COR-L47 (cell line): ENCODE results near the gene NKAIN2.
A peak's percentile ranks its signal among the peaks of the same experiment; 100 is the strongest.

Experiments used
- DNase-seq: peaks from one replicate; lab custom pipeline; 2025; lab: John Stamatoyannopoulos, UW

The NKAIN2 gene

DNA sequence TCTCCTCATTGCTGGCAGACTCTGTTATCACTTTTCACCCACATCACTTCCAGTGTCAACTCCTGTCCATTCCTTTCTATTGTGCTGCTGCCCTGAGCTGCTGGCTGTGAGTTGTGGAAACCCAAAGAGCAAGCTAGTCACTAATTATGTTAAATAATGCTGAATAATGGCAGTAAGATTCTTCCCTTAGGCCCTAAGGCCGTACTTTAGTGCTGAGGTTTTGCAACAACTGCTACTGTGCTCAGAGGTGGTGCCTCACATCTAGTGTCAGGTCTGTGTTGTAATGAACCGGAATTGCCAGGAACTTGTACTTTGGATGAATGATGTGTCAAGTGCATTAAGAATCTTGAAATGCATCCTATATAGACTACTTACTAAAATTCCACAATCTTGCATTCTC lies 786.3 kb downstream of the NKAIN2 start:
- no peak for DNase-seq

GRCh38 chr6:124599656-124600055 lies 796.0 kb downstream of the NKAIN2 start:
- no peak for DNase-seq

DNA sequence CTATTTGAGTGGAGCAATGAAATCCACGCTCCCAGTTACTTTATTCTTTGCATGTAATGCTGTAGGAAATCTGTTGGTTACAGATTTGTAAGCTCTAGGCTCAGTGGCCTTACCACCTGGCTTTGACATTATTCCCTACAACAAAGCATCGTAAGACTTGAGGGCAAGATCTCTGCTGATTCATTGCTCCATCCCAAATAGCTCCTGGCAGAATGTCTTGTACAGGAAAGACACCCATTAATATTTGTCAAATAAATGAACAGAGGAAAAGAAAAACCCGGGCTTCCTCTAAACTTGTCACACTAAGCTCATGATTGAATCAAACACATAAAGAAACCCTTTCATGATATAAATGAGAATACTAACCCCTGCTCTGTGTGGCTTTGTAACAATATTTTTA lies 801.1 kb downstream of the NKAIN2 start:
- no peak for DNase-seq

GRCh38 chr6:124607119-124607627 lies 803.5 kb downstream of the NKAIN2 start:
- no peak for DNase-seq

GRCh38 chr6:124613031-124613430 lies 809.4 kb downstream of the NKAIN2 start:
- DNase-seq: no peak

DNA sequence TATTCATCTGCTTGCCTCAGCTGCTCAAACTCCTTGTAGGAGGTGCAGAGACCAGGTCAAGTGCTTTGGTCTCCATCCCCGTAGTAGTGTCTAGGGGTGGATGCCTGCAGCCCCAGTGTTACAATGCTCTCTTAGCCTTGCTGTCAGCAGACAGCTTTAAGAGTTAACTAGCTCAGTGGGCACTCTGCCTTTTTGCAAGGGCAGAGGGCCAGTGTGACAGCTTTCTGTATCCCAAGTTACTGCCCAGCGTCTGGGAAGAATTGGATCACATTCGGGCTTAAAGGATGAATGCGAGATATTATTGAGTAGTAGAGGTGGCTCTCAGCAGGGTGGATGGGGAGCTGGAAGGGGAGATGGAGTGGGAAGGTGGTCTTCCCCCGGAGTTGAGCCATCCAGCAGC lies 818.7 kb downstream of the NKAIN2 start:
- no peak for DNase-seq

- no peak for DNase-seq
These were observed 830.0 kb downstream of the NKAIN2 start for GRCh38 chr6:124633655-124634054.

DNA sequence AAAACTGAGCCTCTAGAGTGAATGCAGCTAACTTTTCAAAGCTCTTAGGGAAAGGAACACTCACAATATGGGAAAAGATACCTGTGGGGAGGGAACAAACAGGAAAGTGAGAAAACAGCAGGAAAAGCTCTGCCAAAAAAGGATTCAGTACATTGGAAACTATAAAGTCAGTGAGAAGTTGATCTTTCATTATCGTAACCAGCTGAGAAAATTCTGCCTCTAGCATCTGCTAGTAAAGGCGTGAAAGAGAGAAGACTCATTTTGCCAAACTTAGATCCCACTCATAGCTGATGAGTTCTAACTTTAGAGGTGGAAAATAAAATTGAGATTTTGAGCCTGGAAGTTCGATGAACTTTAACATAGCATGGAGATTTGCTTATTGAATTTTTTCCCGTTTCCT lies 836.8 kb downstream of the NKAIN2 start:
- no peak for DNase-seq

DNA sequence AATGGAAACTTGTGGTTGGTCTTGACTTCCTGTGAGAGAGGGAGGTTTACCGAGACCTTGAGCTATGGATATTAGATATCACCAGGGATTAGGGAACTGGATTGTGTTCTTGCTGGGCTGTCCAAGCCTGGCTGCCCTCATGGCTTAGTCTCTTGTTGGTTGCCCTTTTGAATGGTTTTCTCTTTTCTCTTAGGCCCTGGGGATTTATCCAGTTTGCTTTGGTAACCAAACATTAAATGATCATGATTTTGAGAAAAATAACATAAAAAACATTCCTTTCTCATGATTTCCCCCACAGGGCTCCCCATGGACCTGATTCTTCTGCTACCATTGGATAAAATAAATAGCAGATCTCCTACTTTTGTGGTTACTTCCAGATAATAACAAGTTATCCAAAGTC lies 852.2 kb downstream of the NKAIN2 start:
- no peak for DNase-seq

- DNase-seq: no peak
These were observed 854.4 kb downstream of the NKAIN2 start for GRCh38 chr6:124658053-124658452.

DNA sequence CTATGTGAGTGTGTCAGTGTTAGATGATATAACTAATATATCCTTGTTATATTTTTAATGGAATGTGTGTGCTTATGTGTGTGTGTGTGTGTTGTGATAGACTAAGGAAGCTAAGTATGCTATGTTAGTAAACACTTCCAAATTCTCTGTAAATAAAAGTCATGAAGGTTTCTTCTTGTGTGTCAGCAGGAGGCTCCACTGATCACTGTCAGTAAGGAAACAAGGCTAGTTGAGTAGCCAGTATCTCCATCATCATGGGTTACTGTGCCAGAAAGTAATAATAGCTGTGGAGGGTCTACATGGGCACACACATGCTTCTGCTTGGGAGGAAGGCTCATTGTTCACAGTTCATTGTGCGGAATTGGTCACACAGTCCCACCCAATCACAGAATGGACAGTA lies 855.8 kb downstream of the NKAIN2 start:
- no peak for DNase-seq

GRCh38 chr6:124660185-124660584 lies 856.5 kb downstream of the NKAIN2 start:
- DNase-seq: no peak

DNA sequence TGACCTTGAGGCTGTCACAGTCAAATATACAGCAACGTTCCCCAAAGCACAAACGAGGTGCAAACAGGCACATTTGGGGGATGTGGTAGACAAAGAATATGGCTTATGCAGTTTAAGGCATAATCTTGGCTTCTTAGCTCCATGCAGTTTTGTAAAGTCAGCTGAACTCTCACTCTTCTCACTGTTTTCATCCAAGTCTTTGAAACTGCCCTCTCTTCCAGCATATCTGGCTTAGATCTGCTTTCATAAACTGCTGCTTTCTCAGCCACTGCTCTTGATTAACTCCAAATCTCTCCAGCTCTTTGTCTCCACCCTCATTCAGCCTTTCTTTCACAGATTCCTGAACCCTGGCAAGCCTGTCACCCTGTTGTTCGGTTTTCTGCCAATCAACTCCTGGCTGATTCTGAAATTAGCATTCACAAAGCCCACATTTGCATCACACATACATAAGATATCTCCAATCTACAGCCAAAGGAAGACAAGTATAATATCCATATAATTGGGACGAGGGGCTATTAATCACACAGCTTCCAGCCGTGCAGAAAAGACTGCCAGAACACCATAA lies 857.5 kb downstream of the NKAIN2 start:
- no peak for DNase-seq

GRCh38 chr6:124668028-124668427 lies 864.4 kb downstream of the NKAIN2 start:
- DNase-seq: no peak

GRCh38 chr6:124669713-124670480 lies 866.2 kb downstream of the NKAIN2 start:
- no peak for DNase-seq

DNA sequence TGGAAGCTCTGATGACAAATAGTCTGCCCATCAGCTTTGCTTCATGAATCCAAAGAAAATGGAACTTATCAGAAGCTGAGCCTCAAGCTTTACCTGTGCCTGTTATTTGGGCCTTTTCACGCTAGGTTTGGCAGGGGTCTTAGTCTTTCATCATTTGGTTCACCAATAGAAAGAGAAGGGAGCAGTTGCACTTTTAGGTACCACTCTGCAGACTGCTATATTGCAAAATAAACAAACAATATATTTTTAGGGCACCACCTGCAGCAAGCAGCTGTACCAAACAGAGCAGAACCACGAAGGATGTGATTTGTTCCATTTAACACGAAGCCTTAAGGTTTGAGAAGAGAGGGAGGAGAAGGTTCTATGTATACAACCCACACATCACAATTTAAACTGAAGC lies 867.1 kb downstream of the NKAIN2 start:
- peak; percentile 15 for DNase-seq

DNA sequence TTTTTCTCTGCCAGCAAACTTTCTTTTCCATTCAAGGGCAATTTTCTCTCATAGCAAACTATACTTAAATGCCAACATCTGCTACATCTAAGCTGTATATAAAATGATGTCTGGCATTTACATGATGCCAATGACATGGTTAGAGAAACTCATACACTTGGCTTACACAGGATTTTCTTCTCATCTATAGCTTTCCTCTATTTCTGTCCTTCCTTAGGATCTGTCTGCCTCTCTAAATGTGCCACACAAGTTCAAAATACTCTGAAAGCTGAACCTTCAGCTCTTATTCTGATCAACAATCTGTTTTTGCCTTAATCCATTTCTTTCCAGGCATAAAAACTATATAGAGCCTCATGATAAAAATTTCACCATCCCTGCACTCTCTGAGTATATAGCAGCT lies 867.7 kb downstream of the NKAIN2 start:
- no peak for DNase-seq

GRCh38 chr6:124674042-124674441 lies 870.4 kb downstream of the NKAIN2 start:
- no peak for DNase-seq

GRCh38 chr6:124676033-124676432 lies 872.4 kb downstream of the NKAIN2 start:
- no peak for DNase-seq

DNA sequence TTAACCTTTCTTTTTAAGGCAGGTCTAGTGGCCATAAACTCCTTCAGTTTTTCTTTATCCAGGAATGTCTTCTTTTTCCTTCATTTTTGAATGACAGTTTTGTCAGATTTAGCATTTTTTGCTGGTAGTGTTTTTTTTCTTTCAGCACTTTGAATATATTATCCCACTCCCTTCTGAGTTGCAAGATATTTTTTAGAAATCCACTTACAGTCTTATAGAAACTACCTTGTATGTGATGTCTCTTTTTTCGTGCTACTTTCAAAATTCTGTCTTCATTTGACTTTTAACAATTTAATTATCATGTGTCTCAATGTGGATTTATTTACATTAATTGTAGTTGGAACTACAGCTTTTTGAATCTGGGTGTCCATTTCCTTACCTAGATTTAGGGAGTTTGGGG lies 874.2 kb downstream of the NKAIN2 start:
- DNase-seq: no peak

DNA sequence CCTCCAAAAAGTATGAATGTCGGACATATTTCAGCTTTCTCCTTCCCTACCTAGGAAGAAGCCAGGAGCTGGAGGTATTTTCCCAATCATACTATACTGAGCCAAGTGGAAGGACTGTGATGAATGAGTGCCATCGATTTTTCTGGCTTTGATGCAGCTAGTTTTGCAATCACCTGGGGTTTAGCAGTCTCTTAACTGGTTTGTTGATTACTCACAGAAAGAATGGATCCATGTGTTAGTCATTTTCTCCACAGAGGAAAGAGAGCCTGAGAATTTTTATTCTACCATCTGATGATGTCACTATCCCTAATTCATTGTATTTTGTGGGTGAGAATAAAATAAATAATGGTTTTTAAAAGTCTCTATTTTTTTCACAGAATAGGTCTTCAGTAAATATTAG lies 875.7 kb downstream of the NKAIN2 start:
- no peak for DNase-seq

DNA sequence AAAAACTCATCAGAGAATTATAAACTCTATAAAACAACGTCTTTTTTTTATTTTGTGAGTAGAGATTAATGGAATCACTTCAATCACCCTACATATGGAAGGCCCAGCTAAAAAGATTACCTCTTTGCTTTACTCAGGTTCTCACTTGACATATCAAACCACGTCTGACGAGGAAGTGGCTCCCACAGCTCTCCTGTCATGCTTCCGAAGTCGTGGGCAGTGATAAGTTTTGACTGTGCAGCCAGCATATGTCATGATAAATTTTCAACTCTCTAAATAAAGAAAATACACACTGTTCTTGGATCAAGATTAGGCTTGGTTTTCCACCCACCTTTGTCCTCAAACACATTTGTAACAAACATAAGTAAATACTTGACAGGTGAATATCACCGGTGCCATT lies 879.1 kb downstream of the NKAIN2 start:
- no peak for DNase-seq

DNA sequence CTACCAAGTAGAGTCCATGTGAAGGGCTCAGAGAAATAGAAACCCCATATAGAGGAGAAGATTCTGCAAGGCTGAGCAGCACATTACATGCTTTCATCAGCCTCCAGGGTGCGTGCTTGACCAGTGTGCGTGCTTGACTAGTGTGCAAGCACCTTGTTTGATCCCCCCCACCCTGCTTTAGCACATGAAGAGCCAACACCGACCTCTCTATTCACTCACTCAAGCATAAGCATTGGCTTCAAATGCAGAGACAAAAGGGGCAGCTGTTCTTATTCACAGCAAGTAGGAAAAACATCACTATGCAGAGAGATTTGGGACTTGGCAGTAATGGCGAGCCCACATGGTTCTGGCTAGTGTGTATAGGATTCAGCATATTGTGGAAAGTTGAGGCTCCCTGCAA lies 879.8 kb downstream of the NKAIN2 start:
- no peak for DNase-seq

DNA sequence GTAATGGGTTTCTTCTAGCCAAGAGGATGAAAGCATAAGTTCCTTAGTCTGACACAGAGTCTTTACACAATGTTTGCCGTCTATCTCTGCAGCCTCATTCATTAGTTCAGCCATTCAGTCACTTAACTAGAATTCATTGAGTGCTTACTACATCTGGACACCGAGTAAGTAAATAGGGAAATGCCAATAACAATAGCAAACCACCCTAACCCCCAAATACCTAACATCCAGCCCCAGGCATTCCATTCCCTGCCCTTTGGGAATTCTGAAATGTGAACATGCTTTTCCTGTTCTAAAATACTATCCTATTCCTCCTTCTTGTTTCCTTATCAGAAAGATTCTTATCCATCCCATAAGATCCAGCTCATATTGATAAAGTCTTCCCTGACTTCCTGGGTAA lies 881.0 kb downstream of the NKAIN2 start:
- no peak for DNase-seq
